Measurements from ENCODE around the gene COL15A1.
A peak's percentile ranks its signal among the peaks of the same experiment; 100 is the strongest.

Gene COL15A1

DNA sequence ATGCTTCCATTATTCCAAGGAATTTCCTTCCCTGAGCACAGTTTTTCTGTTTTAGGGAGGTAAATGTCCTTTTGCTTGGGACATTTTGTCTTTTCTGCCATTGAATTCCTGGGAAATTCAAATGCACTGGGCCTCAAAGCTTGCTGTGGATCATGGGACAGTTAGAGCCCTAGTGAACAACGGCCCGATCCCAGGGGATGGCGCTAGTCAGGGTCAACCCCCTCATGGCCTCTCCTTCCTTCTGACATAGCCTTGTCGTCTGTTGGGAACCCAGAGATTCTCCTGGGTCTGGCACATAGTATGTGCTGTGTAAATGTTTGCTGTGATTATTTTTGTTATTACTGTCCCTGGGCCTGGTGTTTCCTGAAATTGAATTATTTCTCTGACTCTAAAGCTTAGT lies 30.7 kb upstream of the COL15A1 start:
- DNase-seq (ENCODE audit: low read depth), result no peak
- no peak overlapping the region for H3K4me3 ChIP-seq (ENCODE audit: low read depth, low read length)
- TF ChIP-seq, protein P1, sequence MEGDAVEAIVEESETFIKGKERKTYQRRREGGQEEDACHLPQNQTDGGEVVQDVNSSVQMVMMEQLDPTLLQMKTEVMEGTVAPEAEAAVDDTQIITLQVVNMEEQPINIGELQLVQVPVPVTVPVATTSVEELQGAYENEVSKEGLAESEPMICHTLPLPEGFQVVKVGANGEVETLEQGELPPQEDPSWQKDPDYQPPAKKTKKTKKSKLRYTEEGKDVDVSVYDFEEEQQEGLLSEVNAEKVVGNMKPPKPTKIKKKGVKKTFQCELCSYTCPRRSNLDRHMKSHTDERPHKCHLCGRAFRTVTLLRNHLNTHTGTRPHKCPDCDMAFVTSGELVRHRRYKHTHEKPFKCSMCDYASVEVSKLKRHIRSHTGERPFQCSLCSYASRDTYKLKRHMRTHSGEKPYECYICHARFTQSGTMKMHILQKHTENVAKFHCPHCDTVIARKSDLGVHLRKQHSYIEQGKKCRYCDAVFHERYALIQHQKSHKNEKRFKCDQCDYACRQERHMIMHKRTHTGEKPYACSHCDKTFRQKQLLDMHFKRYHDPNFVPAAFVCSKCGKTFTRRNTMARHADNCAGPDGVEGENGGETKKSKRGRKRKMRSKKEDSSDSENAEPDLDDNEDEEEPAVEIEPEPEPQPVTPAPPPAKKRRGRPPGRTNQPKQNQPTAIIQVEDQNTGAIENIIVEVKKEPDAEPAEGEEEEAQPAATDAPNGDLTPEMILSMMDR (IDR thresholded peaks at IDR 0.05; ENCODE audit: low read depth, low read length, missing control alignments), result no peak
- in situ Hi-C loops (cut with HindIII; ENCODE audit: low sequenced_read_pairs), result no loop called here

GRCh38 chr9:98913705-98914104 lies 30.0 kb upstream of the COL15A1 start:
- in situ Hi-C loops (cut with HindIII; ENCODE audit: low sequenced_read_pairs), result no loop called here
- TF ChIP-seq, protein P1 (IDR thresholded peaks at IDR 0.05; ENCODE audit: low read depth, low read length, missing control alignments), result no peak
- H3K4me3 ChIP-seq (ENCODE audit: low read depth, low read length), result no peak overlapping the region
- no peak for DNase-seq (ENCODE audit: low read depth)

DNA sequence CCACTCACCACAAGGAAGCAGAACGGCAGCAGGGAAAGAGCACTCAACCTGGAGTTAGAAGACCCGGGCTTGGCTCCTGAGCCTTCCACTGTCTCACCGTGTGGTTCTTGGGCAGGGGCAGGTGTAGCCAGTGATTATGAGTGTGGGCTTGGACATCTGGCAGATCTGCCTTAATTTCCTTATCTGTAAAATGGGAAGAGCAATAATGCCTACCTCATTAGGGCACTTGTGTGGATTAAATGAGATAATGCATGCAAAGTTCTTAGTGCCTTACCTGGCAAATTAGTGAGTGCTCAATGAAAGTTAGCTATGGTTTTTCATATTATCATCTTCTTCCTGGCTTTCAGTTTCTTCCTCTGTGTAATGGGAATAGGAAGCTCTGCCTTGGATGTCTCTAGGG lies 28.1 kb upstream of the COL15A1 start:
- no peak for DNase-seq (ENCODE audit: low read depth)
- no peak overlapping the region for H3K4me3 ChIP-seq (ENCODE audit: low read depth, low read length)
- TF ChIP-seq, protein P1 (IDR thresholded peaks at IDR 0.05; ENCODE audit: low read depth, low read length, missing control alignments), result no peak
- in situ Hi-C loops (cut with HindIII; ENCODE audit: low sequenced_read_pairs), result no loop called here

GRCh38 chr9:98916660-98917059 lies 27.0 kb upstream of the COL15A1 start:
- in situ Hi-C loops (cut with HindIII; ENCODE audit: low sequenced_read_pairs), result no loop called here
- TF ChIP-seq, protein P1 (IDR thresholded peaks at IDR 0.05; ENCODE audit: low read depth, low read length, missing control alignments), result no peak
- H3K4me3 ChIP-seq (ENCODE audit: low read depth, low read length), result no peak overlapping the region
- peak; percentile 53 for DNase-seq (ENCODE audit: low read depth)

DNA sequence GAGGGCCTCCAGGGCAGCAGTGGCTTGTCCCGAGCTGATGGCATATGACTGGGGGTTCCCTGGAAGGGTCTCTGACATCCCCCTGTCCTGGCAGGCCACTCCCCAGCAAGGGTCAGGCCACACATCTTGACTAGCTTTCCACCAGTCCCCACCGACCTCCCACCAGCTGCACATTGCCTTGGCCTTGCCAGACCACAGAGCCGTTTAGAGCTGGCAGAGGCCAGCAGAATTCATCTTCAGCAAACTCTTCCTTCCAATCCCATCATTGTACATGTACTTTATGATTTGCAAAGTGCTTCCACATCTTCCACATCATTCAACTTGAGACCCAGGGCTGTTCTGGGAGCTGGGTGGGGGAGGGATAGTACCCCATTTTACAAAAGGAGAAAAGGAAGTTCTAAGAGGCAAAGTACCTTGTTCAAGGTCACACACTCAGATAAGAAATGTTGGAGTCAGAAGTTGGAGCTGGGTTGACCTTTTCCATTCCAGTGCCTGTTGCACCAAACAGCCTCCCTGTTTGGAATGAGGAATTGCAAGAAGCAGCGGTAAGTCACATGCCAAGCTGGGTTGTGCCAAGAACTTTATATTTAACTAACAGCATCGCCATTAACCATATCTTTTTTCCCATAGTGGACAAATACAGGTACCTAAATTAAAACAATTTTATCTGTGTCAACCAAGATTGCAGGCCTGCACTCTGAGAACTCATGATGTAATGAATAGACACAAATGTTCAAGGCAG lies 25.8 kb upstream of the COL15A1 start:
- no peak for DNase-seq (ENCODE audit: low read depth)
- TF ChIP-seq, protein P1 (IDR thresholded peaks at IDR 0.05; ENCODE audit: low read depth, low read length, missing control alignments), result no peak
- H3K4me3 ChIP-seq (ENCODE audit: low read depth, low read length), result no peak overlapping the region
- in situ Hi-C loops (cut with HindIII; ENCODE audit: low sequenced_read_pairs), result no loop called here

- no peak for DNase-seq (ENCODE audit: low read depth)
These were observed 22.0 kb upstream of the COL15A1 start for GRCh38 chr9:98921732-98922131.

More at GRCh38 chr9:98921732-98922131, 22.0 kb upstream of the COL15A1 start:
- TF ChIP-seq, protein P1 (IDR thresholded peaks at IDR 0.05; ENCODE audit: low read depth, low read length, missing control alignments), result no peak
- H3K4me3 ChIP-seq (ENCODE audit: low read depth, low read length), result no peak overlapping the region
- in situ Hi-C loops (cut with HindIII; ENCODE audit: low sequenced_read_pairs), result loop anchor here (5.0 kb wide), 1 partner anchor 34 kb away; no protein-coding TSS in a partner anchor
